Neural progenitor cell (in vitro differentiated cells): ENCODE results near the gene ADAMTSL5. TPM values are rescaled to one million over a fixed set of nuclear protein-coding genes. Genes with fewer than 3 reads are reported as not detected.

ENCODE experiments used
- DNase-seq: peaks from one replicate; pipeline ENCODE4 v3.0.0-alpha.2; 2016; ENCODE audit warnings: low spot score
- H2AFZ ChIP-seq: fragments of 200-600 bp; sonication (generic); replicated peaks from 2 replicates; pipeline ENCODE4 v1.6.1; 2016; ENCODE audit warnings: antibody characterized with exemption
- H3F3A ChIP-seq: fragments of 200-600 bp; sonication (generic); 2 replicates; pipeline ENCODE4 v1.6.1; 2016; ENCODE audit warnings: antibody characterized with exemption, low read depth
- H3K27ac ChIP-seq: fragments of 200-600 bp; sonication (generic); 2 replicates; pipeline ENCODE4 v1.5.1; 2016; ENCODE audit warnings: mild to moderate bottlenecking
- H3K27me3 ChIP-seq: fragments of 200-600 bp; sonication (generic); 2 replicates; pipeline ENCODE4 v1.6.1; 2016; ENCODE audit warnings: mild to moderate bottlenecking, moderate library complexity
- H3K36me3 ChIP-seq: fragments of 200-600 bp; sonication (generic); 2 replicates; pipeline ENCODE4 v1.5.1; 2016
- H3K4me1 ChIP-seq: fragments of 200-600 bp; sonication (generic); 2 replicates; pipeline ENCODE4 v1.6.1; 2016; ENCODE audit warnings: mixed run types
- H3K4me2 ChIP-seq: fragments of 200-600 bp; sonication (generic); 2 replicates; pipeline ENCODE4 v1.6.1; 2016
- H3K4me3 ChIP-seq: fragments of 200-600 bp; sonication (generic); 2 replicates; pipeline ENCODE4 v1.5.1; 2016
- H3K79me2 ChIP-seq: fragments of 200-600 bp; sonication (generic); 2 replicates; pipeline ENCODE4 v1.6.1; 2016; ENCODE audit warnings: low read depth
- H3K9ac ChIP-seq: fragments of 200-600 bp; sonication (generic); 2 replicates; pipeline ENCODE4 v1.6.1; 2016
- H3K9me3 ChIP-seq: fragments of 200-600 bp; sonication (generic); 2 replicates; pipeline ENCODE4 v1.5.1; 2016; ENCODE audit warnings: low read depth
- H4K20me1 ChIP-seq: fragments of 200-600 bp; sonication (generic); 2 replicates; pipeline ENCODE4 v1.6.1; 2016; ENCODE audit warnings: low read depth
- H3K27ac Mint-ChIP-seq: 3 replicates; pipeline ENCODE4 v1.8.0; 2021; ENCODE audit warnings: mixed read lengths
- H3K27me3 Mint-ChIP-seq: 2 replicates; pipeline ENCODE4 v1.8.0; 2022; ENCODE audit warnings: low read depth, mild to moderate bottlenecking, inconsistent platforms, moderate library complexity, mixed read lengths; ENCODE audit not compliant: insufficient read depth
- H3K36me3 Mint-ChIP-seq: 3 replicates; pipeline ENCODE4 v1.8.0; 2021; ENCODE audit warnings: mixed read lengths
- H3K4me1 Mint-ChIP-seq: 3 replicates; pipeline ENCODE4 v1.8.0; 2021; ENCODE audit warnings: mixed read lengths
- H3K4me3 Mint-ChIP-seq: 3 replicates; pipeline ENCODE4 v1.8.0; 2021; ENCODE audit warnings: mild to moderate bottlenecking, moderate library complexity, mixed read lengths
- H3K9me3 Mint-ChIP-seq: 3 replicates; pipeline ENCODE4 v1.8.0; 2020; ENCODE audit warnings: mixed read lengths
- EZH2 ChIP-seq: fragments of 200-600 bp; sonication (generic); IDR thresholded peaks from 2 replicates; pipeline ENCODE4 v1.6.1; 2017; ENCODE audit warnings: antibody characterized with exemption, mild to moderate bottlenecking, moderate library complexity
- EZH2phosphoT487 ChIP-seq: fragments of 200-600 bp; sonication (generic); IDR thresholded peaks from 2 replicates; pipeline ENCODE4 v1.6.1; 2017; ENCODE audit warnings: antibody characterized with exemption
- total RNA-seq: library from RNA; depleted of rRNA; stranded (reverse); fragments of >200 nt; gene quantifications from 2 replicates; pipeline ENCODE4 v1.2.3, GENCODE V29; 2015; ENCODE audit warnings: low replicate concordance
- TF ChIP-seq, protein P1 (sequence below): fragments of 200-600 bp; sonication (generic); IDR thresholded peaks from 2 replicates; pipeline ENCODE4 v1.5.1; 2017; ENCODE audit warnings: antibody characterized with exemption, mild to moderate bottlenecking

ADAMTSL5 gene
- total RNA-seq, 1 donor from 2014 or later: 0.13 TPM

DNA sequence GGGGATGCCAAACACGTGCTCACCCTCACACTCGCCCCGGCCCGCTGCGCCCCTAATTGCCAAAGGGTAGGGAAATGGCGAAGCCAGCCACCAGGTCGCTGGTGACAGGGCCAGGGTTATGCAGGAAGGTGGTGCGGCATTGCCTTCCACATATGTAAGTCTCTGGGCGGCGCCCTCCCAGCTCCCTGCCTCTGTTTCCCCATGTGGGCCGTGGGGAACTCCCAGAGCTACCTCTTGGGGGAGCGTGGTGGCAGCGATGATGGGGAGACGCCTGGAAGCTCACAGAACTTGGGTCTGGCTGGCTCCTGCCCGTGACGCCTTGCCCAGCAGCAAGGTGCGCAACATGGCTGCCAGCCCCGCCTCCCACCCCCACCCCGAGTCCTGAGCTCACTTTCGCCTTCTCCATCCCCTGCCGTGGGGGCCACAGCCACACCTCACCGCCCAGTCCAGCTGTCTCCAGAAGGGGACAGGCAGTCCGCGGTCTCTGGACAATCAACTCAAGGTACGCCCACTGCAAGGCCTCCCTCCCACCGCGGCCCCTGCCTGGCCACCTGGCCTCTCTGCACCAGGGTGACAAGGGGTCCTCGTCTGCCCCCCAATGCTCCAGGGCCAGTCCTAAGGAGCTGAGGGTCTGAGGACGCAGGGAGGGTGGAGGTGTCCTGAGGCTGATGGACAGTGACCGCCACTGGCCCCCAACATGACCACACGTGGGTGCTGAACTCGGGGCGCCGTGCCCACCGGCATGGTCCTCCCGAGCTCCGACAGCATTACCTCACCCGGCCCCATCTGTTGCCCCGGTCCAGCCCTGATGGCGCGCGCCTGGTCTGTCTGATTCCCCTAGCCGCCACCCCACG is 40.4 kb downstream of the ADAMTSL5 start:
- TF ChIP-seq EZH2phosphoT487 (no peak), EZH2 (no peak)
- TF ChIP-seq, protein P1, sequence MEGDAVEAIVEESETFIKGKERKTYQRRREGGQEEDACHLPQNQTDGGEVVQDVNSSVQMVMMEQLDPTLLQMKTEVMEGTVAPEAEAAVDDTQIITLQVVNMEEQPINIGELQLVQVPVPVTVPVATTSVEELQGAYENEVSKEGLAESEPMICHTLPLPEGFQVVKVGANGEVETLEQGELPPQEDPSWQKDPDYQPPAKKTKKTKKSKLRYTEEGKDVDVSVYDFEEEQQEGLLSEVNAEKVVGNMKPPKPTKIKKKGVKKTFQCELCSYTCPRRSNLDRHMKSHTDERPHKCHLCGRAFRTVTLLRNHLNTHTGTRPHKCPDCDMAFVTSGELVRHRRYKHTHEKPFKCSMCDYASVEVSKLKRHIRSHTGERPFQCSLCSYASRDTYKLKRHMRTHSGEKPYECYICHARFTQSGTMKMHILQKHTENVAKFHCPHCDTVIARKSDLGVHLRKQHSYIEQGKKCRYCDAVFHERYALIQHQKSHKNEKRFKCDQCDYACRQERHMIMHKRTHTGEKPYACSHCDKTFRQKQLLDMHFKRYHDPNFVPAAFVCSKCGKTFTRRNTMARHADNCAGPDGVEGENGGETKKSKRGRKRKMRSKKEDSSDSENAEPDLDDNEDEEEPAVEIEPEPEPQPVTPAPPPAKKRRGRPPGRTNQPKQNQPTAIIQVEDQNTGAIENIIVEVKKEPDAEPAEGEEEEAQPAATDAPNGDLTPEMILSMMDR: no peak
- Histone ChIP-seq H3K9me3 (no peaks in the 10 kb centered on the region), H3K4me1 (peaks cover 34% of the 10 kb centered on the region), H3K9ac (no peak overlapping the region), H4K20me1 (peaks cover 95% of the 10 kb centered on the region), H3K27me3 (peaks cover 68% of the 10 kb centered on the region), H2AFZ (no peak overlapping the region), H3K27ac (no peak overlapping the region), H3K79me2 (peaks cover 14% of the 10 kb centered on the region), H3K4me2 (no peak overlapping the region), H3F3A (peaks cover 38% of the 10 kb centered on the region), H3K36me3 (no peaks in the 10 kb centered on the region), H3K4me3 (no peak overlapping the region)
- Mint-ChIP-seq H3K4me1 (peaks cover 6% of the 10 kb centered on the region), H3K9me3 (no peaks in the 10 kb centered on the region), H3K27ac (no peak overlapping the region), H3K27me3 (peaks cover 22% of the 10 kb centered on the region), H3K4me3 (peak overlapping the region; percentile 48), H3K36me3 (peaks cover 2% of the 10 kb centered on the region)
- no peak for DNase-seq

DNA sequence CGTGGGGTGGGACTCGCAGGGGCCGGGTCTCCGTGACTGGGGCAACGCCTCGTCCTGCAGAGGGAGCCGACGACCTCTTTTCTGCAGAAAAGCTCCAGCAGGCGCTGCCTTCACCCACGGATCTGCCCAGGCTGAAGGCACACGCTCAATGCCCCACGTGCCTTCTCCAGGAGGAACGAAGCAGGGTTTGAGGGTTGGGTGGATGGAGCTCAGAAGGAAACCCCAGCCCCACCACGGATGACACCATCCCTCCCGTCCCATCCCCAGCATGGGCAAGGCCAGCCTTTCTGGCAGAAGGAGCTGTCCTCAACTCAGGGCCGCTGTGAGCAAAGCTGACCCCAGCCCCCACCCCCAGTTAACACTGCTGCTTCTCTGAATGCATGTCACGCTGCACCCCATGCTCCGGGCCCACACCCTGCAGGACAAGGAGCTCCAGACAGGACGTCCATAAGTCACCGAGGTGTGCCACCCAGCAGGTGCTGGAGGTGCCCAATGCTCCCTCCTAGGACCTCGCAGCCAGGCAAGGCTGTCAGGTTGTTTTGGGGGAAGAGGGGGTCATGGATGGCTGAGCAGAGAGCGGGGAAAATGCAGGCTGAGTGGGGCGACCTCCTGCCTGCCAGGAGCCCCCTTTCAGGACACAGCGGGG is 41.2 kb downstream of the ADAMTSL5 start:
- peaks cover 2% of the 10 kb centered on the region for H3K36me3 Mint-ChIP-seq
- Histone ChIP-seq H3K4me3 (peak overlapping the region; percentile 45), H3K4me2 (peak overlapping the region; percentile 76), H3K9me3 (no peaks in the 10 kb centered on the region), H3F3A (peaks cover 45% of the 10 kb centered on the region), H3K4me1 (peaks cover 42% of the 10 kb centered on the region), H3K79me2 (peaks cover 6% of the 10 kb centered on the region), H3K27ac (no peak overlapping the region), H2AFZ (no peak overlapping the region), H3K27me3 (peaks cover 76% of the 10 kb centered on the region), H4K20me1 (peaks cover 95% of the 10 kb centered on the region), H3K36me3 (no peaks in the 10 kb centered on the region), H3K9ac (no peak overlapping the region)
- TF ChIP-seq, protein P1: peak; percentile 41
- TF ChIP-seq EZH2phosphoT487: no peak
- no peak for TF ChIP-seq EZH2
- peaks cover 4% of the 10 kb centered on the region for H3K4me1 Mint-ChIP-seq
- H3K4me3 Mint-ChIP-seq: peak overlapping the region; percentile 48
- peaks cover 24% of the 10 kb centered on the region for H3K27me3 Mint-ChIP-seq
- no peaks in the 10 kb centered on the region for H3K9me3 Mint-ChIP-seq
- no peak overlapping the region for H3K27ac Mint-ChIP-seq
- DNase-seq: peak; percentile 49

DNA sequence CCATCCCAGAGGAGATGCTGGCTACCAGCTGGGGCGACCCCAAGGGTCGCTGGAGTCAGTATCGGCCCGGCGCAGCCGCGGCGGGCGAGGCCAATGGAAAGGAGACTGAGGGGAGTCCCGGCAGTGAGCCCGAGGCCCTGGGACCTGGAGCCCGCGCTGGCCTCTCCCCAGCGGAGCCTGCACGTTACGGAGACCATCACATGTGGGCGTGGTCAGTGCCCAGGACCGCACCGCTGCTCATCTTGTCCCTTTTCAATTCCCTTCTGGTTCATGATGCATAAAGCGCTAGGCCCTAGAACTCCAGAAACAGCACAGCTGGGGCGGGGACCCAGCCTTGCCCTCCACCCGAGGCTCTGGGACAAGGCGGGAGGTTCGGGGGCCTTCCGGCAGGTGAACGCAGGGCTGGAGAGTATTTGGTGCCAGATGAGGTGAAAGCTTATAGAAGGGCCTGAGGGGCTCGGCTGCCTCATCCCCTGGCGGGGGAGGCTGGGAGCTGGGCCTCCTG is 41.8 kb downstream of the ADAMTSL5 start:
- TF ChIP-seq, protein P1: no peak
- no peak for TF ChIP-seq EZH2
- TF ChIP-seq EZH2phosphoT487: no peak
- Mint-ChIP-seq H3K27ac (no peak overlapping the region), H3K27me3 (peaks cover 24% of the 10 kb centered on the region), H3K36me3 (peaks cover 2% of the 10 kb centered on the region), H3K4me1 (peaks cover 4% of the 10 kb centered on the region), H3K9me3 (no peaks in the 10 kb centered on the region), H3K4me3 (peak overlapping the region; percentile 63)
- H3F3A ChIP-seq: peaks cover 50% of the 10 kb centered on the region
- H3K4me3 ChIP-seq: peak overlapping the region; percentile 45
- H2AFZ ChIP-seq: no peak overlapping the region
- H3K4me1 ChIP-seq: peaks cover 43% of the 10 kb centered on the region
- H3K9ac ChIP-seq: no peak overlapping the region
- H3K36me3 ChIP-seq: no peaks in the 10 kb centered on the region
- no peaks in the 10 kb centered on the region for H3K9me3 ChIP-seq
- H3K4me2 ChIP-seq: peak overlapping the region; percentile 76
- peak; percentile 92 for DNase-seq
- H3K27me3 ChIP-seq: peaks cover 82% of the 10 kb centered on the region
- no peaks in the 10 kb centered on the region for H3K79me2 ChIP-seq
- H4K20me1 ChIP-seq: peaks cover 95% of the 10 kb centered on the region
- H3K27ac ChIP-seq: no peak overlapping the region
